Measurements from ENCODE around the gene S100A2.

- TF ChIP-seq GATA3 (IDR thresholded peaks at IDR 0.05; ENCODE audit: low read depth, low read length) (no peak), GATA2 (IDR thresholded peaks at IDR 0.05; ENCODE audit: low read depth, low read length) (no peak)
Observed at GRCh38 chr1:153531638-153532037, 34.0 kb downstream of the S100A2 start.
